ENCODE results near the gene ABCC10.
"Not testable (repeated sequence)": the region's sequence is repeated elsewhere in the genome, so short reads cannot be mapped to it uniquely, and the experiment has no call there.

The ABCC10 gene

GRCh38 chr6:43497689-43498088 lies 70.3 kb downstream of the ABCC10 start:
- DNase-seq (ENCODE audit: low read depth, low spot score), result no peak

- DNase-seq (ENCODE audit: low read depth, low spot score), result not testable (repeated sequence)
These were observed 71.0 kb downstream of the ABCC10 start for GRCh38 chr6:43498291-43498690.

- no peak for DNase-seq (ENCODE audit: low read depth, low spot score)
These were observed 71.9 kb downstream of the ABCC10 start for GRCh38 chr6:43499028-43499815.
